ENCODE data around the gene KAT2A.

The KAT2A gene

GRCh38 chr17:42094375-42095069 lies 26.6 kb downstream of the KAT2A start:
- no peak for DNase-seq (ENCODE audit: low spot score)

GRCh38 chr17:42092939-42093338 lies 28.2 kb downstream of the KAT2A start:
- no peak for DNase-seq (ENCODE audit: low spot score)

DNA sequence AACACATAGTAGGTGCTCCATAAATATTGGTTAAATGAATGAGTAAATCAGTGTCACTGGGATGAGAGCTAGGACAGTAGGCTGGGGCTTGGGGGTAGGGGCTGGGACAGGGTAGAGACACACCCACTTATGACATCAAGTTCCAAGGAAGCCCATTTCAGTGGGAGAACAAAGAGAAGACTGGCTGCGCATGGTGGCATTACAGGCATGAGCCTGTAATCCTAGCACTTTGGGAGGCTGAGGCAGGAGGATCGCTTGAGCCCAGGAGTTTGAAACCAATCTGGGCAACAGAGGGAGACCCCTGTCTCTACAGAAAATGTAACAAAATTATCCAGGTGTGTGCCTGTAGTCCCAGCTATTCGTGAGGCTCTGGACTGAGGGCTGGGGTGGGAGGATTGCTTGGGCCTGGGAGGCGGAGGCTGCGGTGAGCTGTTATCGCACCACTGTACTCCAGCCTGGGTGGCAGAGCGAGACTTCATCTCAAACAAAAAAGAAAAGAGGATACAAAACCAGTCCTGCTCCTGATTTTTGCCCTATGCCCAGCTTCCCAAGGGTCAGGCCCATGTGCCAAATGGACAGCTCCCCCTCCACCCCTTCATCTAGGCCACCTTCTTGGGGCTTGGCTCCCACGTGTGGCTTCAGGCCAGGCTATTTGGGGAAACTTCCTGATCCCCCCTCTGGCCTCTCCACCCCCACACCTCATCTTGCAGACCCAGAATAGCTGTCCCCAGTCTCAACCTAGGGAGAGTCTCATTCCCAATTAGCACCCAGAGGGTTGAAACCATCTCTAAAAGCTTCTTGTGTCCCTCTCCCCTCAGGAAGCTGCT lies 30.0 kb downstream of the KAT2A start:
- DNase-seq (ENCODE audit: low spot score) = no peak

DNA sequence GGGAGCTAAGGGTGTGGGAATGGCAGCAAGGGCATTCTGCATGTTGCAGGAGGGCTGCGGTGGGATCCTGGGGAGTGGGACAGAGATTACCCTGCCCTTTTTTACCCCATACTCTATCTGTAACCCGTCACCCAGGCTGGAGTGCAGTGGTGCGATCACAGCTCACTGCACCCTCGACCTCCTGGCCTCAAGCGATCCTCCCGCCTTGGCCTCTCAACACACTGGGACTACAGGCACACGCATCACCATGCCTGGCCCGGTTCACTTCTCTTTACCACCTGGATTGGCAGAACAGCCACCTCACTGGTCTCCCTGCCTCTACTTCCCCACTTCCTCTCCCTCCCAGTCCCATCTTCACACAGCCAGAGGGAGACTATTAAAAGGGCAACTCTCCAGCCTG lies 32.4 kb downstream of the KAT2A start:
- no peak for DNase-seq (ENCODE audit: low spot score)

GRCh38 chr17:42087736-42088705 lies 33.1 kb downstream of the KAT2A start:
- no peak for DNase-seq (ENCODE audit: low spot score)

GRCh38 chr17:42087042-42087701 lies 34.0 kb downstream of the KAT2A start:
- DNase-seq (ENCODE audit: low spot score) = no peak

DNA sequence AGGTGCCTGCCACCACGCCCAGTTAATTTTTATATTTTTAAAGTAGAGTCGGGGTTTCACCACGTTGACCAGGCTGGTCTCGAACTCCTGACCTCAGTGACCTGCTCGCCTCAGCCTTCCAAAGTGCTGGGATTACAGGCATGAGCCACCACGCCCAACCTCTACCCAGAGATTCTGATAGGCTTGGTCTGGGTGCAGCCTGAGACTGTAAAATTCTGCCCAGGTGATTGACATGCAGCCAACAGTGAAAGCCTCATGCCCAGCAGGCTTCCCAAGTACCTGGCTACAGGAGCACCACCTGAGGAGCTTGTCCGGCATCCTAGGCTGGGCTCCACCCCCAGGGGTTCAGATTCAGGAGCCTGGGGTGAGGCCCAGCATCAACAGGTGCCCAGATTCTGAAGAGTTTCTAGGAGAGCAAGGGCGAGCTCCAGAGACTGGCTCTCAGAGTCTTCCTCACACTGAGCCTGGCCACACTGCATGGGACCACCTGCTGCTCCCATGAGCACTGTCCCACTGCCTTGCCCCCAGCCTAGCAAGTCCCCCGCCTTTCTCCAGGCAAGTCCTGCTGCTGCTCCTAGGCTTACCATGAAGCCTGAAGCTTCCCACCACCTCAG lies 39.5 kb downstream of the KAT2A start:
- DNase-seq (ENCODE audit: low spot score) = no peak

- DNase-seq (ENCODE audit: low spot score) = no peak
Measured at GRCh38 chr17:42079541-42079940, 41.6 kb downstream of the KAT2A start.

DNA sequence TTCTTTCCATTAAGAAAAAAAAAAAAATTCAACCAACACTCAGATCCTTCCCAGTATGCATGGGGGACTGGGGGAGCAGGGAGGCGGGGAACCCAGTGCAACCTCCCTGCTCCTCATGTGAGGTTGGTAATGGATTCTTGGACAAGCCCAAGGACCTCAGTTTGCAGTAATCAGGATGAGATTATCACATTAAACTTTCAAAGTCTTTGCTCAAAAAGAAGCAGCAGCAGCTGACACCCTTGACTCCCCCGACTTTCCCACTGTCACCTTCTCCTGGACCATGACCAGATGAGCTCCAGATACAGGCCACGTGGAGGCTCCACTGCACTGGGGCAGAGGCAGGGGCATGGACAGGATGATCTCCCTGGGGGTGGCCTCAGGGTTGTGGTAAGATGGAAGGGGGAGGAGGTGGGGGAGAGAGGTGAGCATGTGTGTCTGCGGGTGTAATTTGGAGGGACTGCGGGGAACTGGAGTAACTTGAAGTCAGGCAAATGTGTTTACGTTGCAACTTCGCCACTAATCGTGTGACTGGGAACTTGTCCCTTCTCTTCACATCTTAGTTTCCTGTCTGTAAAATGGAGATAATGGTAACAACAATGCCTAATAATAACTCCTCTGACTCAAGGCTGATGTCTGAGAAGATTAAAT lies 42.6 kb downstream of the KAT2A start:
- no peak for DNase-seq (ENCODE audit: low spot score)

GRCh38 chr17:42077755-42078154 lies 43.4 kb downstream of the KAT2A start:
- DNase-seq (ENCODE audit: low spot score) = no peak

DNA sequence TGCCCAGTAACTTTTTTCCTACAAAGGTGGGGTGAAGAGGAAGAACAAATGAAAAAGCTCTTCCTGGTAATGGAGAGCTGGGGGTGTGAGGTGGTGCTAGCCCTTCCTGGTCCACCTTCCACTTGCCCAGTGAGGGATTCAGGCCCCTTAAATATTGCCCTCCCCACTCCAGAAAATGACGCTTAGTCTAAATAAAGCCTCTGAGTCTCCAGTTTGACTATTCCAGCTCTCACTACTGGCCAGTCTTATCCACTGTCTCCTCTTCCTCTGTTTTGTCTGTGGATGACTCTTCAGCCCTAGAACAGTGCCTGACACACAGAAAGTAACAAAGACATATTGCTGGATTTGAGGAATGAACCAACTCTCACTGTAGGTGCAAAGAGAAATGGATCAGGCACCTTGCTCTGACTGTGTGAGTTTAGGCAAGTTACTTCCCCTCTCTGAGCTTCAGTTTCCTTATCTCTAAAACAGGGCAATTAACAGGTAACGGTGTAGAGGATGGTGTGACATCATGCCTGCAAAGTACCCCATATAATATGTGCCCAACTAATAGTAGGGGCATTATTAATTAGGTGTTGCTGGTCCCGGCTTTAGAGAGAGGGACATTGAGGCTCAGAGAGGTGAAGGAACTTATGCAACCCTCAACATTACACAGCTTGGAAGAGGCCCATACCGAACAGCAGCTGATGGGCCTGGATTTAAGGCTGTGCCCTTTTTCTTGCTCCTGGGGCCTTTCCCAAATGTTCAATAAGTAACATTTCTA lies 44.2 kb downstream of the KAT2A start:
- no peak for DNase-seq (ENCODE audit: low spot score)

DNA sequence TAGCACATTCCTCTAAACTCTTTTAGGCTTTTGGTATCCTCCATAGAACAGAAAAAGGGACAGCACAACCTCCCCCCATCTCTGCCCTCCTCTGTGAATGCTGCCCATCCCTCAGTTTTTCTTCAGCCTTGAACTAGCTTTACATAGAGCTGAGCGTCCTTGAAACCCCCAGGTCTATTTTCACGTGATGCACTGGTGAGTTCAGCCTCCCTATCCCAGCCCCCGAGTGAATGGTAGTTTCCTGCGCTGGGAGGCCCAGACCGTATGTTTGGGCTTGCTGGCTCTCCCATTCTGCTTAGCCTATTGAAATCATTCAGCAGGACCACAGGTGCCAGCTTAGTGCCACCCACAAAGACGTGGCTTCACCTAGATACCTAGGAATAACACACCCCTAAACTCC lies 45.4 kb downstream of the KAT2A start:
- DNase-seq (ENCODE audit: low spot score) = no peak

- no peak for DNase-seq (ENCODE audit: low spot score)
Measured at GRCh38 chr17:42072323-42073187, 48.6 kb downstream of the KAT2A start.

GRCh38 chr17:42071810-42072209 lies 49.4 kb downstream of the KAT2A start:
- DNase-seq (ENCODE audit: low spot score) = no peak

- no peak for DNase-seq (ENCODE audit: low spot score)
Measured at GRCh38 chr17:42068979-42069378, 52.2 kb downstream of the KAT2A start.

GRCh38 chr17:42067371-42068091 lies 53.6 kb downstream of the KAT2A start:
- DNase-seq (ENCODE audit: low spot score) = peak; percentile 35

GRCh38 chr17:42065201-42065600 lies 56.0 kb downstream of the KAT2A start:
- DNase-seq (ENCODE audit: low spot score) = no peak
